Measurements from ENCODE around the gene TEAD4. TPM values are rescaled to one million over a fixed set of nuclear protein-coding genes. Genes with fewer than 3 reads are reported as not detected.

The TEAD4 gene
- total RNA-seq, 1 experiment from 2014 or later, result 127 TPM

DNA sequence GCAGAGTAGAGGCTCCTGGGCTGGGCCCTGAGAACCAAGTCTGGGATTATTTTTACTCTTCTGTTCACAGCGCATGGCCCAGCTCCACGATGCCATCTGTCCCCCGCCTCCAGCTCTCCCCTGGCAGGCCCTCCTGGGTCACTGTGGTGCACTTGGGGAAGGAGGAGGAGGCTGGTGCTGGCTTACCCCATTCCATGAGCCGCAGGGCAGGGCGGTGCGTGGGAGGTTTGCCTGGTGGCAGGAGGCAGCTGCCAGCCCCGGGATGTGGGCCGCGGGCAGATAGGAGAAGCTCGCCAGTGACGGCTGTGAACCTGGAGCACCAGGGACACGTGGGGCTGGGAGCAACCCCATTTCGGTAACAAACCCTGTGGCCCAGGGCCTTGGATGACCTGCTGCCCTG lies 23.2 kb downstream of the TEAD4 start:
- H2BK15ac ChIP-seq (ENCODE audit: low read depth, low read length), result no peak overlapping the region
- H3K27me3 Mint-ChIP-seq (ENCODE audit: low read depth), result no peaks in the 10 kb centered on the region
- no peaks in the 10 kb centered on the region for H3K9me3 ChIP-seq (ENCODE audit: control insufficient read depth, low read depth, low read length)
- no peak for DNase-seq
- H3K23me2 ChIP-seq (ENCODE audit: insufficient read length, low read depth, low read length, poor library complexity, severe bottlenecking), result no peaks in the 10 kb centered on the region
- H3K23ac ChIP-seq (ENCODE audit: insufficient read length, low read depth, low read length), result no peak overlapping the region
- H4K5ac ChIP-seq (ENCODE audit: insufficient read length, low read depth, low read length), result no peak overlapping the region
- no peak overlapping the region; the same call in 1 of the 2 replicates for H3K14ac ChIP-seq (ENCODE audit: insufficient read depth, low read length)
- peaks cover 7% of the 10 kb centered on the region for H3K79me1 ChIP-seq (ENCODE audit: insufficient read depth, low read depth, low read length, poor library complexity, severe bottlenecking)
- no peak overlapping the region for H2BK120ac ChIP-seq (ENCODE audit: low read depth, low read length, poor library complexity, severe bottlenecking)
- no peak overlapping the region for H3T11ph ChIP-seq (ENCODE audit: low read length)
- H3K9ac ChIP-seq (ENCODE audit: extremely low read depth, insufficient read length, low read length), result no peak overlapping the region
- no peak overlapping the region for H3K4me3 Mint-ChIP-seq
- H2AK5ac ChIP-seq (ENCODE audit: insufficient read length, low read length), result no peak overlapping the region
- no peak overlapping the region for H2BK12ac ChIP-seq (ENCODE audit: insufficient read length, low read depth, low read length)
- H3K27ac ChIP-seq (ENCODE audit: insufficient read length, low read depth, low read length), result no peak overlapping the region
- peaks cover 17 to 55% (median 29%) of the 10 kb centered on the region in 3 experiments for H3K36me3 Mint-ChIP-seq (ENCODE audit: insufficient read depth in 1 of 3, low read depth in 3 of 3)
- H3K18ac ChIP-seq (ENCODE audit: insufficient read length, low read depth, low read length), result no peak overlapping the region
- H3K9me3 Mint-ChIP-seq, result no peaks in the 10 kb centered on the region
- WGBS (ENCODE audit: extremely low coverage, insufficient read length, low lambda C conversion rate), result no CpG with 5 or more reads among the region's 13 CpGs
- no peak overlapping the region for H3K56ac ChIP-seq (ENCODE audit: insufficient read length, low read depth, low read length)
- no peak overlapping the region for H3K4me2 ChIP-seq (ENCODE audit: insufficient read depth, insufficient read length, low read length)
- H3K27me3 ChIP-seq (ENCODE audit: insufficient read depth, low read length), result no peaks in the 10 kb centered on the region
- H3K4me1 Mint-ChIP-seq, result peaks cover 14 to 16% of the 10 kb centered on the region in 2 experiments
- no peak overlapping the region for H4K91ac ChIP-seq (ENCODE audit: insufficient read length, low read depth, low read length)
- H3K4me1 ChIP-seq (ENCODE audit: insufficient read depth, low read length), result no peaks in the 10 kb centered on the region
- peak overlapping the region in 1 of 3 experiments; percentile 85; a peak in 1 of 7 replicates for H3K27ac Mint-ChIP-seq
- no peak overlapping the region; the same call in 1 of the 2 replicates for H3K4ac ChIP-seq (ENCODE audit: low read depth, low read length)
- no peak overlapping the region for H4K8ac ChIP-seq (replicated peaks; ENCODE audit: insufficient read length, low read depth, low read length)
- H3K79me2 ChIP-seq (ENCODE audit: insufficient read depth, low read length), result peaks cover 18% of the 10 kb centered on the region; the same call in 1 of the 2 replicates
- H2BK20ac ChIP-seq (ENCODE audit: low read depth, low read length, poor library complexity, severe bottlenecking), result no peak overlapping the region
- no peaks in the 10 kb centered on the region for H4K20me1 ChIP-seq (ENCODE audit: control insufficient read depth, insufficient read depth, insufficient read length)
- TF ChIP-seq, protein P1, sequence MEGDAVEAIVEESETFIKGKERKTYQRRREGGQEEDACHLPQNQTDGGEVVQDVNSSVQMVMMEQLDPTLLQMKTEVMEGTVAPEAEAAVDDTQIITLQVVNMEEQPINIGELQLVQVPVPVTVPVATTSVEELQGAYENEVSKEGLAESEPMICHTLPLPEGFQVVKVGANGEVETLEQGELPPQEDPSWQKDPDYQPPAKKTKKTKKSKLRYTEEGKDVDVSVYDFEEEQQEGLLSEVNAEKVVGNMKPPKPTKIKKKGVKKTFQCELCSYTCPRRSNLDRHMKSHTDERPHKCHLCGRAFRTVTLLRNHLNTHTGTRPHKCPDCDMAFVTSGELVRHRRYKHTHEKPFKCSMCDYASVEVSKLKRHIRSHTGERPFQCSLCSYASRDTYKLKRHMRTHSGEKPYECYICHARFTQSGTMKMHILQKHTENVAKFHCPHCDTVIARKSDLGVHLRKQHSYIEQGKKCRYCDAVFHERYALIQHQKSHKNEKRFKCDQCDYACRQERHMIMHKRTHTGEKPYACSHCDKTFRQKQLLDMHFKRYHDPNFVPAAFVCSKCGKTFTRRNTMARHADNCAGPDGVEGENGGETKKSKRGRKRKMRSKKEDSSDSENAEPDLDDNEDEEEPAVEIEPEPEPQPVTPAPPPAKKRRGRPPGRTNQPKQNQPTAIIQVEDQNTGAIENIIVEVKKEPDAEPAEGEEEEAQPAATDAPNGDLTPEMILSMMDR (conservative IDR thresholded peaks at IDR 0.05), result no peak
- no peak overlapping the region for H2BK5ac ChIP-seq (ENCODE audit: insufficient read length, low read length)
- no peak overlapping the region for H2AFZ ChIP-seq (ENCODE audit: low read length)
